Measurements from ENCODE around the gene AOC3.
"Not testable (repeated sequence)": the region's sequence is repeated elsewhere in the genome, so short reads cannot be mapped to it uniquely, and the experiment has no call there.

Gene AOC3

GRCh38 chr17:42878924-42879595, 28.1 kb downstream of the AOC3 start:
- TF ChIP-seq CTCF (IDR thresholded peaks at IDR 0.05; ENCODE audit: poor library complexity, severe bottlenecking), result no peak
- no peak for ATAC-seq (ENCODE audit: low read depth)
- no peak overlapping the region for H3K4me3 ChIP-seq (ENCODE audit: severe bottlenecking)
- no peaks in the 10 kb centered on the region for H3K9me3 ChIP-seq (ENCODE audit: severe bottlenecking)
- H3K27me3 ChIP-seq (ENCODE audit: insufficient read depth, poor library complexity, severe bottlenecking), result no peaks in the 10 kb centered on the region
- no peaks in the 10 kb centered on the region for H3K4me1 ChIP-seq (ENCODE audit: insufficient read depth, poor library complexity, severe bottlenecking)
- no peak for DNase-seq (ENCODE audit: low spot score)
- no peaks in the 10 kb centered on the region for H3K36me3 ChIP-seq (ENCODE audit: low read depth)
- H3K27ac ChIP-seq (ENCODE audit: poor library complexity, severe bottlenecking), result no peak overlapping the region

GRCh38 chr17:42879596-42879985, 28.6 kb downstream of the AOC3 start:
- DNase-seq (ENCODE audit: low spot score) (no peak), ATAC-seq (ENCODE audit: low read depth) (no peak)
- H3K4me3 ChIP-seq (ENCODE audit: severe bottlenecking), result no peak overlapping the region
- H3K27ac ChIP-seq (ENCODE audit: poor library complexity, severe bottlenecking), result no peak overlapping the region
- H3K36me3 ChIP-seq (ENCODE audit: low read depth), result no peaks in the 10 kb centered on the region
- no peaks in the 10 kb centered on the region for H3K4me1 ChIP-seq (ENCODE audit: insufficient read depth, poor library complexity, severe bottlenecking)
- no peaks in the 10 kb centered on the region for H3K9me3 ChIP-seq (ENCODE audit: severe bottlenecking)
- no peaks in the 10 kb centered on the region for H3K27me3 ChIP-seq (ENCODE audit: insufficient read depth, poor library complexity, severe bottlenecking)
- no peak for TF ChIP-seq CTCF (IDR thresholded peaks at IDR 0.05; ENCODE audit: poor library complexity, severe bottlenecking)

GRCh38 chr17:42880776-42881310, 29.8 kb downstream of the AOC3 start:
- Histone ChIP-seq H3K36me3 (ENCODE audit: low read depth) (no peaks in the 10 kb centered on the region), H3K4me3 (ENCODE audit: severe bottlenecking) (no peak overlapping the region), H3K27ac (ENCODE audit: poor library complexity, severe bottlenecking) (no peak overlapping the region), H3K9me3 (ENCODE audit: severe bottlenecking) (no peaks in the 10 kb centered on the region), H3K27me3 (ENCODE audit: insufficient read depth, poor library complexity, severe bottlenecking) (no peaks in the 10 kb centered on the region), H3K4me1 (ENCODE audit: insufficient read depth, poor library complexity, severe bottlenecking) (no peaks in the 10 kb centered on the region)
- no peak for DNase-seq (ENCODE audit: low spot score)
- ATAC-seq (ENCODE audit: low read depth), result no peak
- no peak for TF ChIP-seq CTCF (IDR thresholded peaks at IDR 0.05; ENCODE audit: poor library complexity, severe bottlenecking)

- H3K36me3 ChIP-seq (ENCODE audit: low read depth); ATAC-seq (ENCODE audit: low read depth); DNase-seq (ENCODE audit: low spot score): not testable (repeated sequence)
Observed at GRCh38 chr17:42881706-42882105, 30.7 kb downstream of the AOC3 start.

GRCh38 chr17:42882166-42882565, 31.2 kb downstream of the AOC3 start:
- DNase-seq (ENCODE audit: low spot score) (no peak), ATAC-seq (ENCODE audit: low read depth) (no peak)
- H3K9me3 ChIP-seq (ENCODE audit: severe bottlenecking), result no peaks in the 10 kb centered on the region
- no peak overlapping the region for H3K4me3 ChIP-seq (ENCODE audit: severe bottlenecking)
- H3K27ac ChIP-seq (ENCODE audit: poor library complexity, severe bottlenecking), result no peak overlapping the region
- H3K27me3 ChIP-seq (ENCODE audit: insufficient read depth, poor library complexity, severe bottlenecking), result no peaks in the 10 kb centered on the region
- H3K4me1 ChIP-seq (ENCODE audit: insufficient read depth, poor library complexity, severe bottlenecking), result no peaks in the 10 kb centered on the region
- H3K36me3 ChIP-seq (ENCODE audit: low read depth), result no peaks in the 10 kb centered on the region
- no peak for TF ChIP-seq CTCF (IDR thresholded peaks at IDR 0.05; ENCODE audit: poor library complexity, severe bottlenecking)

More at GRCh38 chr17:42881706-42882105, 30.7 kb downstream of the AOC3 start:
- not testable (repeated sequence) for H3K9me3 ChIP-seq (ENCODE audit: severe bottlenecking); H3K27me3 ChIP-seq (ENCODE audit: insufficient read depth, poor library complexity, severe bottlenecking); H3K4me1 ChIP-seq (ENCODE audit: insufficient read depth, poor library complexity, severe bottlenecking); H3K4me3 ChIP-seq (ENCODE audit: severe bottlenecking); H3K27ac ChIP-seq (ENCODE audit: poor library complexity, severe bottlenecking)

All from RWPE2 (cell line).